Activated CD4-positive, alpha-beta T cell treated with anti-CD3 and anti-CD28 coated beads, Interleukin-2, amount 10 ng/mL, durations not matched to agents 7 days and 5 days (primary cell): Measurements from ENCODE around the gene POLR2F. TPM values are rescaled to one million over a fixed set of nuclear protein-coding genes. Genes with fewer than 3 reads are reported as not detected.

Source experiments
- CTCF ChIA-PET: fragments of 350-600 bp; sonication (Branson Sonifier 250); formaldehyde crosslinking; loops from one replicate; lab custom pipeline; 2021; ENCODE audit warnings: antibody characterized with exemption; lab: Charles Lee
- POLR2A ChIA-PET: fragments of 350-600 bp; sonication (Branson Sonifier 250); formaldehyde crosslinking; loops from one replicate; lab custom pipeline; 2021; ENCODE audit warnings: antibody characterized with exemption; lab: Charles Lee
- DNase-seq: peaks from one replicate; pipeline ENCODE4 v3.0.0-alpha.2; 2020
- H3K27ac Mint-ChIP-seq: one replicate; pipeline ENCODE4 v1.8.0; 2021; ENCODE audit warnings: mild to moderate bottlenecking, moderate library complexity, mixed read lengths
- H3K27me3 Mint-ChIP-seq: one replicate; pipeline ENCODE4 v1.8.0; 2021; ENCODE audit warnings: mixed read lengths
- H3K36me3 Mint-ChIP-seq: one replicate; pipeline ENCODE4 v1.8.0; 2021; ENCODE audit warnings: low read depth, mixed read lengths
- H3K4me1 Mint-ChIP-seq: one replicate; pipeline ENCODE4 v1.8.0; 2021; ENCODE audit warnings: mixed read lengths
- H3K4me3 Mint-ChIP-seq: one replicate; pipeline ENCODE4 v1.8.0; 2021; ENCODE audit warnings: mild to moderate bottlenecking, moderate library complexity, mixed read lengths
- H3K9me3 Mint-ChIP-seq: one replicate; pipeline ENCODE4 v1.8.0; 2021; ENCODE audit warnings: mixed read lengths
- total RNA-seq, 2 experiments: library from RNA; stranded (reverse); gene quantifications; one replicate each; pipeline ENCODE4 v1.2.3, GENCODE V29; 2021

POLR2F gene
- total RNA-seq, 2 experiments from 2014 or later: 58.5 to 66.3 TPM

- ChIA-PET POLR2A (no interaction called here), CTCF (interaction anchor here (0.6 to 1.4 kb wide), 2 partner anchors 26 to 37 kb away, joined by 4 read pairs; no protein-coding TSS in a partner anchor)
- no peaks in the 10 kb centered on the region for H3K27me3 Mint-ChIP-seq
- no peak for DNase-seq
- H3K4me3 Mint-ChIP-seq: no peak overlapping the region
- H3K27ac Mint-ChIP-seq: no peak overlapping the region
- no peaks in the 10 kb centered on the region for H3K9me3 Mint-ChIP-seq
- H3K36me3 Mint-ChIP-seq: no peaks in the 10 kb centered on the region
- no peaks in the 10 kb centered on the region for H3K4me1 Mint-ChIP-seq
These were observed 38.4 kb downstream of the POLR2F start for GRCh38 chr22:37991731-37992442.

GRCh38 chr22:37994049-37994448 lies 40.5 kb downstream of the POLR2F start:
- Mint-ChIP-seq H3K27me3 (no peaks in the 10 kb centered on the region), H3K4me3 (no peak overlapping the region), H3K27ac (no peak overlapping the region), H3K9me3 (no peaks in the 10 kb centered on the region), H3K4me1 (no peaks in the 10 kb centered on the region), H3K36me3 (no peaks in the 10 kb centered on the region)
- POLR2A ChIA-PET: no interaction called here
- CTCF ChIA-PET: interaction anchor here (1.4 to 1.7 kb wide), 2 partner anchors 10 to 177 kb away, joined by 3 to 4 read pairs; no protein-coding TSS in a partner anchor
- DNase-seq: no peak

- Mint-ChIP-seq H3K27me3 (no peaks in the 10 kb centered on the region), H3K27ac (no peak overlapping the region), H3K4me3 (no peak overlapping the region), H3K9me3 (no peaks in the 10 kb centered on the region), H3K4me1 (no peaks in the 10 kb centered on the region), H3K36me3 (no peaks in the 10 kb centered on the region)
- ChIA-PET POLR2A (no interaction called here), CTCF (interaction anchor here (0.9 to 1.7 kb wide), 4 partner anchors 9 to 355 kb away, joined by 3 to 4 read pairs (median 4); no protein-coding TSS in a partner anchor)
- DNase-seq: no peak
These were observed 41.5 kb downstream of the POLR2F start for GRCh38 chr22:37994982-37995381.

GRCh38 chr22:37995460-37995859 lies 42.0 kb downstream of the POLR2F start:
- Mint-ChIP-seq H3K27ac (no peak overlapping the region), H3K4me1 (no peaks in the 10 kb centered on the region), H3K9me3 (no peaks in the 10 kb centered on the region), H3K36me3 (no peaks in the 10 kb centered on the region), H3K4me3 (no peak overlapping the region), H3K27me3 (no peaks in the 10 kb centered on the region)
- ChIA-PET CTCF (interaction anchor here (0.9 to 1.7 kb wide), 4 partner anchors 9 to 355 kb away, joined by 3 to 4 read pairs (median 4); no protein-coding TSS in a partner anchor), POLR2A (interaction anchor here (0.6 kb wide), 1 partner anchor 12 kb away, joined by 3 read pairs; no protein-coding TSS in a partner anchor)
- no peak for DNase-seq

- H3K4me1 Mint-ChIP-seq: no peaks in the 10 kb centered on the region
- H3K9me3 Mint-ChIP-seq: no peaks in the 10 kb centered on the region
- H3K27me3 Mint-ChIP-seq: no peaks in the 10 kb centered on the region
- H3K36me3 Mint-ChIP-seq: no peaks in the 10 kb centered on the region
- POLR2A ChIA-PET: interaction anchor here (0.6 kb wide), 1 partner anchor 12 kb away, joined by 3 read pairs; no protein-coding TSS in a partner anchor
- no peak for DNase-seq
- H3K27ac Mint-ChIP-seq: no peak overlapping the region
- H3K4me3 Mint-ChIP-seq: no peak overlapping the region
- CTCF ChIA-PET: interaction anchor here (0.8 to 1.0 kb wide), 2 partner anchors 354 to 406 kb away, joined by 3 read pairs; no protein-coding TSS in a partner anchor
These were observed 42.6 kb downstream of the POLR2F start for GRCh38 chr22:37996079-37996478.

GRCh38 chr22:37996515-37997246 lies 43.2 kb downstream of the POLR2F start:
- POLR2A ChIA-PET: no interaction called here
- H3K36me3 Mint-ChIP-seq: no peaks in the 10 kb centered on the region
- no peaks in the 10 kb centered on the region for H3K27me3 Mint-ChIP-seq
- no peak overlapping the region for H3K4me3 Mint-ChIP-seq
- DNase-seq: no peak
- no peak overlapping the region for H3K27ac Mint-ChIP-seq
- CTCF ChIA-PET: interaction anchor here (0.8 kb wide), 1 partner anchor 405 kb away, joined by 3 read pairs; no protein-coding TSS in a partner anchor
- H3K4me1 Mint-ChIP-seq: no peaks in the 10 kb centered on the region
- no peaks in the 10 kb centered on the region for H3K9me3 Mint-ChIP-seq

- H3K36me3 Mint-ChIP-seq: no peaks in the 10 kb centered on the region
- no peaks in the 10 kb centered on the region for H3K9me3 Mint-ChIP-seq
- ChIA-PET POLR2A (no interaction called here), CTCF (no interaction called here)
- no peak overlapping the region for H3K4me3 Mint-ChIP-seq
- H3K4me1 Mint-ChIP-seq: no peaks in the 10 kb centered on the region
- no peak overlapping the region for H3K27ac Mint-ChIP-seq
- no peaks in the 10 kb centered on the region for H3K27me3 Mint-ChIP-seq
- DNase-seq: no peak
These were observed 45.0 kb downstream of the POLR2F start for GRCh38 chr22:37998543-37998942.

- Mint-ChIP-seq H3K27ac (no peak overlapping the region), H3K36me3 (no peaks in the 10 kb centered on the region), H3K4me3 (no peak overlapping the region), H3K9me3 (no peaks in the 10 kb centered on the region), H3K4me1 (no peaks in the 10 kb centered on the region), H3K27me3 (no peaks in the 10 kb centered on the region)
- DNase-seq: no peak
- CTCF ChIA-PET: no interaction called here
- POLR2A ChIA-PET: no interaction called here
These were observed 45.7 kb downstream of the POLR2F start for GRCh38 chr22:37999236-37999635.

GRCh38 chr22:37999640-38000272 lies 46.3 kb downstream of the POLR2F start:
- Mint-ChIP-seq H3K36me3 (no peaks in the 10 kb centered on the region), H3K27ac (no peak overlapping the region), H3K4me1 (no peaks in the 10 kb centered on the region), H3K27me3 (no peaks in the 10 kb centered on the region), H3K4me3 (no peak overlapping the region), H3K9me3 (no peaks in the 10 kb centered on the region)
- no peak for DNase-seq
- ChIA-PET CTCF (interaction anchor here (0.6 kb wide), 1 partner anchor 172 kb away, joined by 3 read pairs; no protein-coding TSS in a partner anchor), POLR2A (no interaction called here)

- no peak for DNase-seq
- Mint-ChIP-seq H3K4me1 (peaks cover 7% of the 10 kb centered on the region), H3K36me3 (no peaks in the 10 kb centered on the region), H3K27me3 (no peaks in the 10 kb centered on the region), H3K27ac (no peak overlapping the region), H3K4me3 (no peak overlapping the region), H3K9me3 (no peaks in the 10 kb centered on the region)
- CTCF ChIA-PET: interaction anchor here (1.1 kb wide), 1 partner anchor 16 kb away, joined by 4 read pairs; no protein-coding TSS in a partner anchor
- POLR2A ChIA-PET: no interaction called here
These were observed 52.4 kb downstream of the POLR2F start for GRCh38 chr22:38005943-38006342.

- peaks cover 7% of the 10 kb centered on the region for H3K4me1 Mint-ChIP-seq
- no peaks in the 10 kb centered on the region for H3K36me3 Mint-ChIP-seq
- no peak overlapping the region for H3K27ac Mint-ChIP-seq
- H3K9me3 Mint-ChIP-seq: no peaks in the 10 kb centered on the region
- H3K4me3 Mint-ChIP-seq: no peak overlapping the region
- POLR2A ChIA-PET: no interaction called here
- no peaks in the 10 kb centered on the region for H3K27me3 Mint-ChIP-seq
- CTCF ChIA-PET: interaction anchor here (1.1 kb wide), 1 partner anchor 17 kb away, joined by 4 read pairs; no protein-coding TSS in a partner anchor
- DNase-seq: no peak
These were observed 53.4 kb downstream of the POLR2F start for GRCh38 chr22:38006906-38007305.

GRCh38 chr22:38007330-38007902 lies 53.9 kb downstream of the POLR2F start:
- Mint-ChIP-seq H3K27me3 (no peaks in the 10 kb centered on the region), H3K4me3 (no peak overlapping the region), H3K9me3 (no peaks in the 10 kb centered on the region), H3K27ac (no peak overlapping the region), H3K36me3 (no peaks in the 10 kb centered on the region), H3K4me1 (peaks cover 7% of the 10 kb centered on the region)
- ChIA-PET POLR2A (interaction anchor here (0.6 kb wide), 1 partner anchor 12 kb away, joined by 3 read pairs; no protein-coding TSS in a partner anchor), CTCF (no interaction called here)
- no peak for DNase-seq
